Gastrocnemius medialis (tissue), 4 donors: Measurements from ENCODE around the gene RASA3. TPM values are rescaled to one million over a fixed set of nuclear protein-coding genes. Genes with fewer than 3 reads are reported as not detected.

Source experiments
- ATAC-seq, 2 donors: fragments of 150-250 bp; one replicate each; pipeline ENCODE4 v1.9.1; 2016
- DNase-seq, 2 donors: peaks; one replicate each; pipeline ENCODE4 v3.0.0-alpha.2; 2019
- H3K27ac ChIP-seq, 4 donors: fragments of 200-600 bp; sonication (generic); 1 replicate in 1 of 4; 2 replicates in 3 of 4; pipeline ENCODE4 v1.5.1; 2016 to 2018; ENCODE audit warnings: mild to moderate bottlenecking in 2 of 4, moderate library complexity in 1 of 4
- H3K27me3 ChIP-seq, 3 donors: fragments of 200-600 bp; sonication (generic) in 2 of 3; 1 replicate in 1 of 3; 2 replicates in 2 of 3; pipeline versions ENCODE4 v1.5.1 to v1.6.0; 2016 to 2019; ENCODE audit warnings: mild to moderate bottlenecking in 1 of 3, moderate library complexity in 1 of 3
- H3K36me3 ChIP-seq, 2 donors: fragments of 200-600 bp; sonication (generic) in 1 of 2; one replicate each; pipeline ENCODE4 v1.5.1; 2017 to 2018
- H3K4me1 ChIP-seq, 2 donors: fragments of 200-600 bp; sonication (generic) in 1 of 2; one replicate each; pipeline ENCODE4 v1.5.1; 2016 to 2017; ENCODE audit warnings: mild to moderate bottlenecking in 2 of 2
- H3K4me3 ChIP-seq, 4 donors: fragments of 200-600 bp; sonication (generic) in 3 of 4; 1 replicate in 1 of 4; 2 replicates in 3 of 4; pipeline ENCODE4 v1.5.1; 2016 to 2019; ENCODE audit warnings: mild to moderate bottlenecking in 2 of 4
- H3K9me3 ChIP-seq, 3 donors: fragments of 200-600 bp; sonication (generic) in 2 of 3; 1 replicate in 1 of 3; 2 replicates in 2 of 3; pipeline ENCODE4 v1.5.1; 2016 to 2019
- POLR2A ChIP-seq, 2 donors: fragments of 450-650 bp; IDR thresholded peaks; one replicate each; pipeline ENCODE4 v1.6.1; 2017; ENCODE audit warnings: antibody characterized with exemption in 2 of 2, mild to moderate bottlenecking in 2 of 2, moderate library complexity in 2 of 2
- in situ Hi-C, 4 donors: fragments of 200-750 bp; cut with MboI; loops; one replicate each; pipeline versions ENCODE4 v1.15.0 to v1.8.0; 2017; ENCODE audit warnings: low sequenced_read_pairs in 4 of 4
- intact Hi-C: fragments of 100-400 bp; cut with DNase I; formaldehyde crosslinking; loops from one replicate; pipeline ENCODE4 v1.15.1; 2023; ENCODE audit warnings: low total_unique reads
- total RNA-seq, 4 donors: library from RNA; depleted of rRNA; stranded (reverse); fragments of >200 nt; gene quantifications; one replicate each; pipeline versions ENCODE4 v1.1.0 to v1.2.3, GENCODE V29; 2016
- TF ChIP-seq, protein P1 (sequence below), 5 experiments: fragments of 450-650 bp in 3 of 5; fragments of 200-600 bp in 2 of 5; sonication (generic) in 2 of 5; IDR thresholded peaks in 4 of 5; conservative IDR thresholded peaks in 1 of 5; 1 replicate in 4 of 5; 2 replicates in 1 of 5; pipeline ENCODE4 v1.5.1; 2016 to 2019; ENCODE audit warnings: antibody characterized with exemption in 5 of 5, mild to moderate bottlenecking in 3 of 5, moderate library complexity in 3 of 5

The RASA3 gene
- total RNA-seq, 4 donors from 2014 or later = 3.4 to 22.2 (median 10.8) TPM

DNA sequence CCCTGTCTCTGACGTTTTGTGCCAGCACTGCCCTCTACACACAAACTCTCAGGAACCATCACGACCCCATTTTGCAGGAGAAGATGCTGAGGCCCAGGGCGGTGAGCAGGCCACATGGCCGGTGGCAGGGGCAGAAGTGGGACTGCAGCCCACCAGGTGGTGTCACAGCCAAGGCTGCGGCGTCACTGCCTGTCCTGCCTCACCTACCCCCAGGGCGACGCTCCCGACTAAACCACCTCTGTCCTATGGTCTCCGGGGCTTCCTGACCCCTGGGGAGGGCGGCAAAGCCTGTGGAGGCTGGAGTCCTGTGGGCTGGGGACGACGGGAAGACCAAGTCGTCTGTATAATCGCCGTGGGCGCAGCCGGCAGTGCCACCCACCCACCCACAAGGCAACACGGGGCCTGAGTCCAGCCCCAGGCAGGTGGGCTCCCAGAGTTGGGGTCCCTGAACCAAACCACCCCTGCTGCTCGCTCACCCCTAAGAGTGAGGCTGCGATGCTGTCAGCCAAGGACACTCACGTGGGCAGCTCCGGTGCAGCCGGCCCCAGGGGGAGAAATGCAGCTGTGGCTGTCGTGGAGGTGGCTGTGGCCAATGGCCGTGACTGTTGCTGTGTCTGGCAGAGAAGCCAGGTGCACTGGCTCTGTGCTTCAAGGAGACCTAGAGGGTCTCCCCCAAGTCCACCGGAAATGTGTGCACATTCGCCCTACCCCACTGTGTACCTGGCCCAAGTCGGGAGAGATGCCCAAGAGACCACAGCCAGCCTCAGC lies 29.7 kb downstream of the RASA3 start:
- H3K9me3 ChIP-seq = no peaks in the 10 kb centered on the region
- H3K4me1 ChIP-seq = peaks cover 46 to 62% of the 10 kb centered on the region in 2 donors
- no peaks in the 10 kb centered on the region for H3K27me3 ChIP-seq
- in situ Hi-C loops (no loop called here), intact Hi-C loops (no loop called here)
- H3K4me3 ChIP-seq = no peak overlapping the region
- no peak for TF ChIP-seq POLR2A (IDR thresholded peaks at IDR 0.05)
- TF ChIP-seq, protein P1, sequence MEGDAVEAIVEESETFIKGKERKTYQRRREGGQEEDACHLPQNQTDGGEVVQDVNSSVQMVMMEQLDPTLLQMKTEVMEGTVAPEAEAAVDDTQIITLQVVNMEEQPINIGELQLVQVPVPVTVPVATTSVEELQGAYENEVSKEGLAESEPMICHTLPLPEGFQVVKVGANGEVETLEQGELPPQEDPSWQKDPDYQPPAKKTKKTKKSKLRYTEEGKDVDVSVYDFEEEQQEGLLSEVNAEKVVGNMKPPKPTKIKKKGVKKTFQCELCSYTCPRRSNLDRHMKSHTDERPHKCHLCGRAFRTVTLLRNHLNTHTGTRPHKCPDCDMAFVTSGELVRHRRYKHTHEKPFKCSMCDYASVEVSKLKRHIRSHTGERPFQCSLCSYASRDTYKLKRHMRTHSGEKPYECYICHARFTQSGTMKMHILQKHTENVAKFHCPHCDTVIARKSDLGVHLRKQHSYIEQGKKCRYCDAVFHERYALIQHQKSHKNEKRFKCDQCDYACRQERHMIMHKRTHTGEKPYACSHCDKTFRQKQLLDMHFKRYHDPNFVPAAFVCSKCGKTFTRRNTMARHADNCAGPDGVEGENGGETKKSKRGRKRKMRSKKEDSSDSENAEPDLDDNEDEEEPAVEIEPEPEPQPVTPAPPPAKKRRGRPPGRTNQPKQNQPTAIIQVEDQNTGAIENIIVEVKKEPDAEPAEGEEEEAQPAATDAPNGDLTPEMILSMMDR (IDR thresholded peaks at IDR 0.05 in 4 of 5, conservative IDR thresholded peaks at IDR 0.05 in 1 of 5) = no peak
- H3K27ac ChIP-seq = peak overlapping the region in 3 of 4 donors; percentile 13 to 68 (median 68)
- no peak for ATAC-seq
- H3K36me3 ChIP-seq = no peaks in the 10 kb centered on the region
- peak in 1 of 2 donors; percentile 10 for DNase-seq

DNA sequence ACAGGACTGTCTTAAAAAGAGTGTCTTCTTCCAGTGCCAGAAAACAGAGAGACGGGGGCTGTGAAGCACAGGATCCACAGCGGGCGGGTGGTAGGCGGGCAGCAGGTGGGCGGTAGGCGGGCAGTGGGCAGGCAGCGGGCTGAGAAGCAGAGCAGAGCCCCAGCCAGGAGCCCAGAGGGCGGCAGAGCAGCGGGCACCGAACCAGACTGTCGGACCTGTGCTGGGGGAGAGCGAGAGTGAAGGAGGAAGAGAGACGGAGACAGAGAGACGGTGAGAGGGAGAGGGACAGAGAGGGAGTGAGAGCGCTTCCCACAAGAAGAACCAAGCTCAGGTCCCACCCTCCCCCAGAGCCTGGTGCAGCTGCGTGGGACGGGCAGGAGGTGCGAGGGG lies 30.3 kb downstream of the RASA3 start:
- Histone ChIP-seq H3K9me3 (no peaks in the 10 kb centered on the region), H3K36me3 (no peaks in the 10 kb centered on the region), H3K27ac (peak overlapping the region; percentile 59 to 78 (median 68)), H3K27me3 (no peaks in the 10 kb centered on the region), H3K4me3 (no peak overlapping the region), H3K4me1 (peaks cover 42 to 56% of the 10 kb centered on the region in 2 donors)
- in situ Hi-C loops (no loop called here), intact Hi-C loops (no loop called here)
- no peak for ATAC-seq
- TF ChIP-seq, protein P1 (IDR thresholded peaks at IDR 0.05 in 4 of 5, conservative IDR thresholded peaks at IDR 0.05 in 1 of 5) = no peak
- no peak for TF ChIP-seq POLR2A (IDR thresholded peaks at IDR 0.05)
- peak in 1 of 2 donors; percentile 23 for DNase-seq

DNA sequence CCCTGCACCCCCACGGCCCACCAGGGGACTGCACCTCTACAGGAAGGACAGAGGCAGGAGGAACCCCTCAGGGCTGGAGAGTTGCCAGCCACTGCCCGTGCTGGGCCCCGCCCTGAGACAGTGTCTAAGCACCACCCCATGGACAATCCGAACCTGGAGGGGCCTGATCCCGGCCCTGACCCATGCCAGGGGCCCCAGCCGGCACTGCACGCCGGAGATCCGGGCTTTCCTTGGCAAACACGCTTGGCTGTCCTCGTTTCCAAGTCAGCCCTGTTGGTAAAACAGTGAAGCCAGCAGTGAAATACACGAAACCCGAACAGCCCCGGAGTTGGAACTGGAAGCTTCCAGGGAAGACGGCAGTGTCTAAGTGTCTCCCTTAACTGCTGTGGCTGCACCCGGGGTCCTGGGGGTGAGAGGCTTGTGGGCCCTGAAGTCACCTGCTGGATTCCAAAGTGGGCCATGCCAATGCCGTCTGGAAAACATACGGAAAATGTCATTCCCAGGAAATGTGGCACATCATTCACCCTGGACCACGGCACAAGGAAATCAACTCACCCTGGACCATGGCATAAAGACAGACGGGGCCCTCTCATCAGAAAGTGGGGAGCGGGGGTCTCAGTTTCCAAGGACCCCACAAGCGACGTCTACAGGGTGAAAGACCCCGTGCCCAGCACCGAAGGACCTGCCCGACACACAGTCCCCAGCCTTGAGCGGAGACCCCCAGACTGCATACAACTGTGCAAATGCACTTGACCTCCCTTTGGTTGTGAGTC lies 30.9 kb downstream of the RASA3 start:
- intact Hi-C loops = loop anchor here (2.0 kb wide), 1 partner anchor 37 kb away; no protein-coding TSS in a partner anchor
- H3K27me3 ChIP-seq = no peaks in the 10 kb centered on the region
- peak overlapping the region; percentile 59 to 78 (median 68) for H3K27ac ChIP-seq
- ATAC-seq (peak; percentile 9 to 28), DNase-seq (peak in 1 of 2 donors; percentile 31)
- no peak overlapping the region for H3K4me3 ChIP-seq
- no peaks in the 10 kb centered on the region for H3K36me3 ChIP-seq
- in situ Hi-C loops = no loop called here
- no peaks in the 10 kb centered on the region for H3K9me3 ChIP-seq
- TF ChIP-seq POLR2A (IDR thresholded peaks at IDR 0.05) = no peak
- TF ChIP-seq, protein P1 (IDR thresholded peaks at IDR 0.05 in 4 of 5, conservative IDR thresholded peaks at IDR 0.05 in 1 of 5) = no peak
- H3K4me1 ChIP-seq = peaks cover 36 to 50% of the 10 kb centered on the region in 2 donors

DNA sequence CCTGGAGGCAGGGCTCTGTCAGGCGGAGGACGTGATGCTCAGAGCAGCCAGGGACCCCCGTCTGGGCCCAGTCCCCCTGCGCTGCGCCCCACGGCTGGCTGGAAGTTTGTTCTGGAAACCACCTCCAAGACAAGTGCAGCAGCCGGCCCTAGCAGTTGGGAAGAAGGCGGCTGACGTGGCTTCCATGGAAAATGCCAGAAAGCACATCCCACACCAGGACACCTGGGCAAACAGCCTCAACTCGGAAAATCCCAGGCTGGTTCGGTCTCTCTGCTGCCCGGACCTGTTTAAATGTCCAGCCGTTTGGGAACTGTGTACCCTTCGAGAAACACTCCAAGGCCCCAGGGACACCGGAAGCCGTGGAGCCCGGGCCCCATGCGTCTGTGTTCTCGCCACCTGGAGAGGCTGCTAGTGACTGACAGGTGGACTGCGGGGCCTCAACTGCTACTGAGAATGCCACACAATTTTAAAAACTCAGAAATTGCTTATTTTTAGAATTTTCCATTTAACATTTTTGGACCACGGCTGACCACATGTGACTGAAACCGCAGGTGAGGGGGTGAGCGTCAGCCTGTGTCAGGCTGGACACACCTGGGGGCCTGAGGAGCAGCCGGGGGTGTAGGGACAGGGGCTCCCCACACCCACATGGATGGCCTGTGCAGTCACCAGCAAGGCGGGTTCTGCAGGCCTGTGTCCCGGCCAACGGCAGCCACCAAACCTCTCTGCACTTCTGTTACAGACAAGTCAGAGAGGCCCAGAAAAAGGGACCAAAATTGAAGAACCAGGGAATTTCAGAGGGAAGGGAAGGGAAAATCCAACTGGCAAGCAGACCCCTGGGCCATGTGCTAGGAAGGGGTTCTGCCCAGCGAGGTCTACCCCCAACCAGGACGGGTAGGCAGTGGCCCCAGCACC lies 31.7 kb downstream of the RASA3 start:
- Histone ChIP-seq H3K9me3 (no peaks in the 10 kb centered on the region), H3K27me3 (no peaks in the 10 kb centered on the region), H3K27ac (peak overlapping the region; percentile 59 to 78 (median 68)), H3K4me3 (no peak overlapping the region), H3K4me1 (peaks cover 28 to 45% of the 10 kb centered on the region in 2 donors), H3K36me3 (no peaks in the 10 kb centered on the region)
- DNase-seq (peak in 1 of 2 donors; percentile 27), ATAC-seq (peak in 1 of 2 donors; percentile 2)
- TF ChIP-seq, protein P1 (IDR thresholded peaks at IDR 0.05 in 4 of 5, conservative IDR thresholded peaks at IDR 0.05 in 1 of 5) = no peak
- in situ Hi-C loops (no loop called here), intact Hi-C loops (loop anchor here (2.0 kb wide), 1 partner anchor 36 kb away; no protein-coding TSS in a partner anchor)
